PC-9 (cell line): ENCODE results near the gene UCP2. TPM values are rescaled to one million over a fixed set of nuclear protein-coding genes. Genes with fewer than 3 reads are reported as not detected.

Source experiments
- BruUV-seq: library from RNA; stranded (reverse); fragments of 400-500 nt; replicated peaks from 2 replicates; lab custom pipeline; 2021; lab: Mats Ljungman, UMichigan
- CTCF ChIA-PET: fragments of 300-600 bp; sonication (Branson Sonifier 250); formaldehyde crosslinking; loops from one replicate; lab custom pipeline; 2022; ENCODE audit warnings: antibody characterized with exemption; lab: Charles Lee
- POLR2A ChIA-PET: fragments of 300-600 bp; sonication (Branson Sonifier 250); formaldehyde crosslinking; loops from one replicate; lab custom pipeline; 2022; ENCODE audit warnings: antibody characterized with exemption; ENCODE audit not compliant: unreplicated experiment; lab: Charles Lee
- DNase-seq, 2 experiments: peaks; one replicate each; pipeline versions ENCODE4 v3.0.0 to v3.0.0-alpha.2; 2015 to 2022; ENCODE audit warnings: mixed read lengths in 1 of 2
- H2AFZ ChIP-seq: fragments of 200-600 bp; sonication (generic); 2 replicates; pipeline ENCODE4 v1.8.1; 2017; ENCODE audit warnings: antibody characterized with exemption
- H3F3A ChIP-seq: fragments of 200-600 bp; sonication (generic); 2 replicates; pipeline ENCODE4 v1.8.1; 2017; ENCODE audit warnings: antibody characterized with exemption, mild to moderate bottlenecking, low read depth; ENCODE audit not compliant: insufficient read depth
- H3K27ac ChIP-seq: fragments of 200-600 bp; sonication (generic); 2 replicates; pipeline ENCODE4 v1.6.1; 2016; ENCODE audit warnings: mixed run types
- H3K27me3 ChIP-seq: fragments of 200-600 bp; sonication (generic); 2 replicates; pipeline ENCODE4 v1.6.1; 2016; ENCODE audit warnings: low read depth, mixed run types; ENCODE audit not compliant: insufficient read depth
- H3K36me3 ChIP-seq: fragments of 200-600 bp; sonication (generic); 2 replicates; pipeline ENCODE4 v1.6.1; 2016; ENCODE audit warnings: low read depth, mixed run types
- H3K4me1 ChIP-seq: fragments of 200-600 bp; sonication (generic); replicated peaks from 2 replicates; pipeline ENCODE4 v1.6.1; 2016; ENCODE audit warnings: mixed run types; ENCODE audit not compliant: insufficient read depth
- H3K4me2 ChIP-seq: fragments of 200-600 bp; sonication (generic); 2 replicates; pipeline ENCODE4 v1.6.1; 2017; ENCODE audit warnings: mixed run types
- H3K4me3 ChIP-seq: fragments of 200-600 bp; sonication (generic); 2 replicates; pipeline ENCODE4 v1.6.1; 2016; ENCODE audit warnings: mixed run types
- H3K79me2 ChIP-seq: fragments of 200-600 bp; sonication (generic); 2 replicates; pipeline ENCODE4 v1.6.1; 2017; ENCODE audit warnings: low read depth, mixed run types
- H3K9me2 ChIP-seq: fragments of 200-600 bp; sonication (generic); 2 replicates; pipeline ENCODE4 v1.8.1; 2017; ENCODE audit warnings: mild to moderate bottlenecking; ENCODE audit not compliant: insufficient read depth
- H3K9me3 ChIP-seq: fragments of 200-600 bp; sonication (generic); 2 replicates; pipeline ENCODE4 v1.8.1; 2016; ENCODE audit warnings: low read depth; ENCODE audit not compliant: insufficient read depth
- H4K20me1 ChIP-seq: fragments of 200-600 bp; sonication (generic); 2 replicates; pipeline ENCODE4 v1.8.1; 2017; ENCODE audit not compliant: insufficient read depth
- CTCF ChIP-seq: fragments of 200-600 bp; sonication (generic); conservative IDR thresholded peaks from 2 replicates; pipeline ENCODE4 v1.6.1; 2017; ENCODE audit warnings: mixed run types, antibody characterized with exemption, mild to moderate bottlenecking, moderate library complexity
- EZH2 ChIP-seq: fragments of 200-600 bp; sonication (generic); IDR thresholded peaks from 2 replicates; pipeline ENCODE4 v1.8.0; 2017; ENCODE audit warnings: antibody characterized with exemption, low read depth
- intact Hi-C: fragments of 100-400 bp; cut with micrococcal nuclease; formaldehyde crosslinking; loops from one replicate; pipeline ENCODE4 v1.10.0; 2022; ENCODE audit not compliant: unreplicated experiment
- total RNA-seq: library from RNA; stranded (reverse); gene quantifications from 2 replicates; pipeline ENCODE4 v1.2.3, GENCODE V29; 2021

The UCP2 gene
- total RNA-seq, 1 experiment from 2014 or later = 27.2 TPM

DNA sequence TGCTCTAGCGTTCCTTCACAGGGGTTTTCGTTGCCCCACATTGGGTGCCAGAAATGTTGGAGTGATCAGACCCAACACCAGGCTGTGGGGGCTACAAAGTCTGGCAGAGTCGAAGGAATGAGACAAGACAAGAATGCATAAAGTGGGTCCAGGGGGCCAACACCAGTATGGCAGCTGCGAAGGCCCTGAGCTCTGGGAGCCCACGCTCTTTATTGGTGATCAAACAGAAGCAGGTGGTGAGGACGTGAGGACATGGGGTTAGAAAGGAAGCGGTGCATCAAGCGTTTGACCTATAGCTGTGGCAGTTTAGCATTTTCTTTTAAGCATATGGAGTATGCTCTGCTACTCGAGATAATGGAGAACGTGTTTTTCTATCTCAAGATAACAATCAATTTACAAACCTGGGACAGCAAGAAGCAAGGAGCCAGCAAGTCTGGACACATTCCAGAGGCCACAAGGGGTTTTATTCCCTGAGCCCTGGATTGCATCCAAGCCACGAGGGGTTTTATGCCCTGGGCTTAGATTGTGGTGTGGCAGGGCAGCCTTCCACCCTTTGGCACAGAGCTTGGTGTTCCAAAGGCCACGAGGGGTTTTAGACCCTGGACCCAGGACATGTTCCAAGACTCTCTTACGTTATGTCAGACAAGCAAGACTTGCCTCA lies 35.7 kb downstream of the UCP2 start:
- H3K27ac ChIP-seq = no peak overlapping the region
- BruUV-seq = no TSS peak
- intact Hi-C loops = no loop called here
- no peaks in the 10 kb centered on the region for H3K36me3 ChIP-seq
- H4K20me1 ChIP-seq = no peaks in the 10 kb centered on the region
- peaks cover 8% of the 10 kb centered on the region; the same call in 1 of the 2 replicates for H3K9me3 ChIP-seq
- POLR2A ChIA-PET = no interaction called here
- TF ChIP-seq CTCF (no peak), EZH2 (no peak)
- no peak overlapping the region for H3K4me2 ChIP-seq
- no peaks in the 10 kb centered on the region for H3K9me2 ChIP-seq
- CTCF ChIA-PET = no interaction called here
- H3K4me1 ChIP-seq = no peaks in the 10 kb centered on the region
- no peak overlapping the region for H2AFZ ChIP-seq
- peak in 1 of 2 experiments; percentile 11 for DNase-seq
- H3K79me2 ChIP-seq = no peaks in the 10 kb centered on the region
- H3K4me3 ChIP-seq = no peak overlapping the region
- no peaks in the 10 kb centered on the region for H3F3A ChIP-seq
- H3K27me3 ChIP-seq = no peaks in the 10 kb centered on the region

DNA sequence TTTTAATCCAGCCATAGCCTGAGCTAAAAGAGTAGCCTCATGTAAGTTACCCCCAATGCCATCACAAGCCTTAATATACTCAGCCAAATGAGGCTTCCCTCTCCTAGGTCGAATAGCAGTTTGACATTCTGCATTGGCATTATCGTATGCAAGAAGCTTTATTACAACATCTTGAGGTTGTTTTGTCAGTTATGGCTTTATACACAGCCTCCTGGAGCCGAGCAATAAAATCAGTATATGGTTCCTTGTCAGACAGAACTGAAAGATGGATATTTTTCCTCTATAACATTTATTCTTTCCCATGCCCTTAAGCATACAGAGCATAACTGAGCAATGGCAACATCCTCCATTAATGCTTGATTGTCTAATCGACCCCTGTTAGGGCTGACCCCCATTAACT lies 37.2 kb downstream of the UCP2 start:
- ChIA-PET POLR2A (no interaction called here), CTCF (interaction anchor here (1.0 kb wide), 1 partner anchor 10 kb away, joined by 10 read pairs; no protein-coding TSS in a partner anchor)
- Histone ChIP-seq H3K9me3 (peaks cover 18% of the 10 kb centered on the region), H3K79me2 (no peaks in the 10 kb centered on the region), H3K9me2 (no peaks in the 10 kb centered on the region), H3F3A (no peaks in the 10 kb centered on the region), H3K4me1 (no peaks in the 10 kb centered on the region), H4K20me1 (no peaks in the 10 kb centered on the region), H3K4me3 (no peak overlapping the region), H3K27me3 (no peaks in the 10 kb centered on the region), H3K27ac (no peak overlapping the region), H3K36me3 (0 out of 2 replicates have a peak, but pooled peaks cover 5% of the 10 kb centered on the region), H2AFZ (no peak overlapping the region), H3K4me2 (no peak overlapping the region)
- BruUV-seq = no TSS peak
- DNase-seq = peak in 1 of 2 experiments; percentile 12
- no peak for TF ChIP-seq EZH2
- no peak for TF ChIP-seq CTCF
- intact Hi-C loops = no loop called here

GRCh38 chr11:73944901-73945300 lies 37.7 kb downstream of the UCP2 start:
- Histone ChIP-seq H3K4me2 (no peak overlapping the region), H3K4me1 (no peaks in the 10 kb centered on the region), H3K9me3 (peaks cover 23% of the 10 kb centered on the region), H3K79me2 (no peaks in the 10 kb centered on the region), H3K27me3 (no peaks in the 10 kb centered on the region), H3K9me2 (no peaks in the 10 kb centered on the region), H4K20me1 (no peaks in the 10 kb centered on the region), H3F3A (no peaks in the 10 kb centered on the region), H3K27ac (no peak overlapping the region), H2AFZ (no peak overlapping the region), H3K36me3 (0 out of 2 replicates have a peak, but pooled peaks cover 5% of the 10 kb centered on the region), H3K4me3 (no peak overlapping the region)
- POLR2A ChIA-PET = no interaction called here
- TF ChIP-seq EZH2 = no peak
- no peak for TF ChIP-seq CTCF
- DNase-seq = peak in 1 of 2 experiments; percentile 28
- CTCF ChIA-PET = interaction anchor here (1.0 kb wide), 1 partner anchor 10 kb away, joined by 10 read pairs; no protein-coding TSS in a partner anchor
- intact Hi-C loops = no loop called here
- no TSS peak for BruUV-seq
